Breast epithelium (tissue), 4 donors: ENCODE results near the gene CDH10. TPM values are rescaled to one million over a fixed set of nuclear protein-coding genes. Genes with fewer than 3 reads are reported as not detected.

Experiments used
- DNase-seq, 2 donors: peaks; one replicate each; pipeline ENCODE4 v3.0.0-alpha.2; 2019; ENCODE audit warnings: low spot score in 2 of 2
- H3K27ac ChIP-seq, 2 donors: fragments of 200-600 bp; sonication (generic) in 1 of 2; one replicate each; pipeline ENCODE4 v1.5.1; 2016 to 2019; ENCODE audit warnings: mild to moderate bottlenecking in 1 of 2
- H3K27me3 ChIP-seq, 2 donors: fragments of 200-600 bp; sonication (generic) in 1 of 2; one replicate each; pipeline versions ENCODE4 v1.5.1 to v1.6.0; 2017 to 2019; ENCODE audit warnings: control low read depth in 1 of 2, mild to moderate bottlenecking in 1 of 2
- H3K36me3 ChIP-seq: fragments of 200-600 bp; one replicate; pipeline ENCODE4 v1.5.1; 2019
- H3K4me1 ChIP-seq, 2 donors: fragments of 200-600 bp; sonication (generic); one replicate each; pipeline ENCODE4 v1.5.1; 2016 to 2019; ENCODE audit warnings: control low read depth in 1 of 2
- H3K4me3 ChIP-seq, 3 donors: fragments of 200-600 bp; sonication (generic); 1 replicate in 2 of 3; 2 replicates in 1 of 3; pipeline ENCODE4 v1.5.1; 2016 to 2019; ENCODE audit warnings: mild to moderate bottlenecking in 3 of 3, moderate library complexity in 2 of 3
- H3K9me3 ChIP-seq, 2 donors: fragments of 200-600 bp; sonication (generic) in 1 of 2; one replicate each; pipeline ENCODE4 v1.5.1; 2016 to 2019; ENCODE audit warnings: control low read depth in 1 of 2
- POLR2A ChIP-seq: fragments of 450-650 bp; IDR thresholded peaks from one replicate; pipeline ENCODE4 v1.6.1; 2016; ENCODE audit warnings: antibody characterized with exemption, mild to moderate bottlenecking, moderate library complexity
- POLR2AphosphoS5 ChIP-seq, 3 donors: sonication (generic); formaldehyde crosslinking; IDR thresholded peaks; one replicate each; pipeline ENCODE4 v1.6.1; 2017; ENCODE audit warnings: antibody characterized with exemption in 3 of 3
- intact Hi-C: fragments of 100-400 bp; cut with DNase I; formaldehyde crosslinking; loops from one replicate; pipeline ENCODE4 v1.15.1; 2023; ENCODE audit warnings: low total_unique reads
- total RNA-seq, 3 donors: library from RNA; depleted of rRNA; stranded (reverse); fragments of >200 nt; gene quantifications; one replicate each; pipeline ENCODE4 v1.1.0, GENCODE V29; 2016
- TF ChIP-seq, protein P1 (sequence below), 3 donors: fragments of 450-650 bp; IDR thresholded peaks; one replicate each; pipeline ENCODE4 v1.5.1; 2016 to 2017; ENCODE audit warnings: antibody characterized with exemption in 3 of 3, mild to moderate bottlenecking in 3 of 3, moderate library complexity in 3 of 3

CDH10 gene
- total RNA-seq, 3 donors from 2014 or later = not detected

DNA sequence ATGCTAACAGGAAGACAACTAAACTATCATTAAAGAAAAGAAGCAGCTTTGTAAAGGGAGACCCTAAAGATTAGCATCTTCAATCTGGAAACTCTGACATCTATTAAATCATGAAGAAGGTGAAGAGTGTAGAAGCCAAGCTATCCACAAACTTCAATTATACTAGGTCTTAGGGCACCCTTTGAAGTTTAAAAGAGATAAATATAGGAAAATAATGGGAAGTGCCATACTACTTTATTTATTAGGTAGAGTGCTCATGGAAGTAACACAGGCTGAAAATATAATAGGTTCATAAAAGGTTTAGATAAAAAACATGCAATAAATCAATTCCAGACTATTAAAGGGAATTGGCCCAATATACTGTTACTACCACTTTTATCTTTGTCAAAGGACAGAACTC is 19.9 kb downstream of the CDH10 start:
- no peaks in the 10 kb centered on the region for H3K4me1 ChIP-seq
- H3K36me3 ChIP-seq = peaks cover 3% of the 10 kb centered on the region
- TF ChIP-seq, protein P1, sequence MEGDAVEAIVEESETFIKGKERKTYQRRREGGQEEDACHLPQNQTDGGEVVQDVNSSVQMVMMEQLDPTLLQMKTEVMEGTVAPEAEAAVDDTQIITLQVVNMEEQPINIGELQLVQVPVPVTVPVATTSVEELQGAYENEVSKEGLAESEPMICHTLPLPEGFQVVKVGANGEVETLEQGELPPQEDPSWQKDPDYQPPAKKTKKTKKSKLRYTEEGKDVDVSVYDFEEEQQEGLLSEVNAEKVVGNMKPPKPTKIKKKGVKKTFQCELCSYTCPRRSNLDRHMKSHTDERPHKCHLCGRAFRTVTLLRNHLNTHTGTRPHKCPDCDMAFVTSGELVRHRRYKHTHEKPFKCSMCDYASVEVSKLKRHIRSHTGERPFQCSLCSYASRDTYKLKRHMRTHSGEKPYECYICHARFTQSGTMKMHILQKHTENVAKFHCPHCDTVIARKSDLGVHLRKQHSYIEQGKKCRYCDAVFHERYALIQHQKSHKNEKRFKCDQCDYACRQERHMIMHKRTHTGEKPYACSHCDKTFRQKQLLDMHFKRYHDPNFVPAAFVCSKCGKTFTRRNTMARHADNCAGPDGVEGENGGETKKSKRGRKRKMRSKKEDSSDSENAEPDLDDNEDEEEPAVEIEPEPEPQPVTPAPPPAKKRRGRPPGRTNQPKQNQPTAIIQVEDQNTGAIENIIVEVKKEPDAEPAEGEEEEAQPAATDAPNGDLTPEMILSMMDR (IDR thresholded peaks at IDR 0.05) = no peak
- TF ChIP-seq POLR2A = no peak
- no peaks in the 10 kb centered on the region for H3K27me3 ChIP-seq
- no peak overlapping the region for H3K4me3 ChIP-seq
- H3K9me3 ChIP-seq = no peaks in the 10 kb centered on the region
- no peak for DNase-seq
- H3K27ac ChIP-seq = no peak overlapping the region
- intact Hi-C loops = no loop called here

DNA sequence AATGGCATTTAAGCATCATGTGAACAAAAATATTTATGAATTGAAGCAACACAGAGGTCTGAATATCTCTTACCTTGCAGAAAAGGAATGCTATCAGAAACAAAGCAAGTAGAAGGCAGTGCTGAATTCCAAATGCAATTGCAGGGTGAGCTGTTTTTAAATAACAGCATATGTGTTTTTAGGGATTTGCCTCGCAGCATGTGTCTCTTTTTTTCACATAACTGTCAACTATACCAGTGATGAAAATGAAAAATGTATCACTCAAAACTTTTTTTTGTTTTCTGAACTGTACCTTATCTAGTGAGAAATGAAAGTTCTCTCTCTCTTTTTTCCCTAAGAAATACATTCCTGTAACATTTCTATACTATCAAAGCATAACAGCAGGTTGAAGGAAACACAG is 21.2 kb downstream of the CDH10 start:
- no peak for DNase-seq
- no peaks in the 10 kb centered on the region for H3K4me1 ChIP-seq
- no peak overlapping the region for H3K27ac ChIP-seq
- no peaks in the 10 kb centered on the region for H3K27me3 ChIP-seq
- intact Hi-C loops = no loop called here
- no peak for TF ChIP-seq POLR2A
- TF ChIP-seq, protein P1 (IDR thresholded peaks at IDR 0.05) = no peak
- TF ChIP-seq POLR2AphosphoS5 (IDR thresholded peaks at IDR 0.05) = no peak
- H3K9me3 ChIP-seq = no peaks in the 10 kb centered on the region
- H3K4me3 ChIP-seq = no peak overlapping the region
- H3K36me3 ChIP-seq = peaks cover 3% of the 10 kb centered on the region

DNA sequence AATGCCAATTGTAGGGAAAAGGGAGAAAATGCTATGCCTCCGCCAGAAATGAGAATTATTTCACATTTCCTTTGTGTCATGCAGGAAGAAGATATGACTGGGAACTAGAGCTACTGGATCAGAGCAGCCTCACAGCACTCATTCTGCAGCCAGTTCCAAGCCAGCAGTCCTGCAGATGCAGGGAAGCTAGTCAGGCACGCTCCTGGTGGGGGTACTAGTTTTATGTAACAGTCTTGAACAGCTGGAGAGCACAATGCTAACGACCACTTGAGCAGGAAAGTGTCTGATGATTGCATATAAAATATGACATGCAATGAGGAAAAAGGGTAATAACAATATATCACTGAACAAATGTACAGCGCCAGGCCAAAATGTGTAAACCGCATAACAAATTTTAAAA is 21.7 kb downstream of the CDH10 start:
- no peak for DNase-seq
- H3K9me3 ChIP-seq = no peaks in the 10 kb centered on the region
- no peaks in the 10 kb centered on the region for H3K27me3 ChIP-seq
- TF ChIP-seq, protein P1 (IDR thresholded peaks at IDR 0.05) = no peak
- TF ChIP-seq POLR2AphosphoS5 (IDR thresholded peaks at IDR 0.05) (no peak), POLR2A (no peak)
- no peak overlapping the region for H3K27ac ChIP-seq
- no peaks in the 10 kb centered on the region for H3K4me1 ChIP-seq
- no peak overlapping the region for H3K4me3 ChIP-seq
- intact Hi-C loops = no loop called here
- peaks cover 3% of the 10 kb centered on the region for H3K36me3 ChIP-seq

DNA sequence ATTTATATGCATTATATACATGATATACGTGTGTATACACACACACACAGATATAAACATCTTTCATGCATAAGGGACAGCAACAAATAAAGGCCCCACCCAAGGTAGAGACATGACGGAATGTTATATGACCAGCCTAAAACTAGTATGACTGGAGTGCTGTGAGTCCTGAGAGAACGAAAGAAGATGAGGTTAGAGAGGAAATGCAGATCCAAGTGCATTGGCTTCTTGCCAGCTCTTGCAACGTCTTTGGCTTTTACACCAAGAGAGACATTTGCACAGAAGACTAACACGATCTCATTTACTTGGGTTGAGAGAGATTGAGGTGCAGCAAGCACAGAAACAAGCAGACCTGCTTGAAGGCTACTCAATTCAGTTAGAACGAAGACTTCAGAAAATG is 23.0 kb downstream of the CDH10 start:
- intact Hi-C loops = no loop called here
- Histone ChIP-seq H3K27me3 (no peaks in the 10 kb centered on the region), H3K27ac (no peak overlapping the region), H3K36me3 (no peaks in the 10 kb centered on the region), H3K4me1 (no peaks in the 10 kb centered on the region), H3K4me3 (no peak overlapping the region), H3K9me3 (no peaks in the 10 kb centered on the region)
- no peak for DNase-seq
- TF ChIP-seq POLR2A = no peak
- TF ChIP-seq POLR2AphosphoS5 (IDR thresholded peaks at IDR 0.05) = no peak
- TF ChIP-seq, protein P1 (IDR thresholded peaks at IDR 0.05) = no peak

DNA sequence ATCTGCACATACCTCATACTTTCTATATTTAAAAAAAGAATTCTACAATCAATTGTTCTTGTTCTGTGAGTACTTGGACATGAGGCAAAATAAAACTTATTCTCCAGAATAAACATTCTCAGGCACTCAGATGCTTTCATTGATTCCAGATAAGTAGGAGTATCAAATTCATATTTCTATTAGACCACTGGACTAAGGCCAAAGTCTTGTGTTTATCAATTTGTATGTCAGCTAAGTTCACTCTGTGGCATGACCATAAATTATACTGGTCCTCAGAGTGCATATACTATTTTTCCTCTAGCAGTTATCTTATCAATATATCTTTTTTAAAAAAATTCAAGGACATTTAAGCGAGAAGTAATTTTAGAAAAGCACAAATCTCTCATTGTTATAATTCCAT is 28.2 kb downstream of the CDH10 start:
- Histone ChIP-seq H3K27me3 (no peaks in the 10 kb centered on the region), H3K4me3 (no peak overlapping the region), H3K36me3 (no peaks in the 10 kb centered on the region), H3K9me3 (no peaks in the 10 kb centered on the region), H3K27ac (no peak overlapping the region), H3K4me1 (no peaks in the 10 kb centered on the region)
- no peak for TF ChIP-seq POLR2A
- TF ChIP-seq, protein P1 (IDR thresholded peaks at IDR 0.05) = no peak
- no peak for TF ChIP-seq POLR2AphosphoS5 (IDR thresholded peaks at IDR 0.05)
- intact Hi-C loops = no loop called here
- no peak for DNase-seq
